AG04450 (cell line): ENCODE measurements around the gene PPP1R15A. TPM values are rescaled to one million over a fixed set of nuclear protein-coding genes. Genes with fewer than 3 reads are reported as not detected.
"Not testable (repeated sequence)": the region's sequence is repeated elsewhere in the genome, so short reads cannot be mapped to it uniquely, and the experiment has no call there.

ENCODE experiments used
- CTCF ChIA-PET: fragments of 300-600, 350-600 bp; formaldehyde crosslinking; extraction: SDS; loops from one replicate; lab custom pipeline; 2022; ENCODE audit warnings: antibody characterized with exemption, inconsistent platforms; lab: Charles Lee
- POLR2A ChIA-PET: fragments of 350-600 bp; formaldehyde crosslinking; extraction: SDS; loops from one replicate; lab custom pipeline; 2021; ENCODE audit warnings: antibody characterized with exemption, inconsistent platforms; lab: Yijun Ruan, JAX
- DNase-seq: peaks from one replicate; pipeline ENCODE4 v3.0.0-alpha.2; 2011; ENCODE audit warnings: low read depth, low spot score
- H3K27ac ChIP-seq: one replicate; pipeline ENCODE4 v1.5.1; 2012; ENCODE audit warnings: low read depth, low read length, control low read depth
- H3K27me3 ChIP-seq: one replicate; pipeline ENCODE4 v1.6.0; 2012; ENCODE audit warnings: low read length; ENCODE audit not compliant: control insufficient read depth, insufficient read depth
- H3K4me3 ChIP-seq: 2 replicates; pipeline ENCODE4 v1.5.1; 2011; ENCODE audit warnings: mild to moderate bottlenecking, low read depth, low read length, control low read depth
- H3K9me3 ChIP-seq: 2 replicates; pipeline ENCODE4 v1.5.1; 2012; ENCODE audit warnings: low read length; ENCODE audit not compliant: control insufficient read depth, insufficient read depth
- CTCF ChIP-seq: IDR thresholded peaks from 2 replicates; pipeline ENCODE4 v1.5.1; 2011; ENCODE audit warnings: low read depth, low read length, control low read depth, inconsistent platforms
- polyA plus RNA-seq: library from polyadenylated mRNA; depleted of rRNA; stranded (reverse); fragments of >200 nt; gene quantifications from 2 replicates; pipeline ENCODE4 v1.2.3, GENCODE V29; 2011

PPP1R15A gene
- polyA plus RNA-seq, 1 experiment: 36.5 TPM

GRCh38 chr19:48918801-48919247 lies 46.6 kb downstream of the PPP1R15A start:
- H3K9me3 ChIP-seq: no peaks in the 10 kb centered on the region
- DNase-seq: no peak
- ChIA-PET CTCF (no interaction called here), POLR2A (interaction anchor here (0.6 to 1.5 kb wide), 4 partner anchors 40 to 50 kb away, joined by 3 to 4 read pairs (median 3); partner anchors contain the start of genes FTL and PPP1R15A)
- TF ChIP-seq CTCF: no peak
- H3K4me3 ChIP-seq: no peak overlapping the region
- no peak overlapping the region for H3K27ac ChIP-seq
- H3K27me3 ChIP-seq: no peaks in the 10 kb centered on the region

- CTCF ChIA-PET, H3K27ac ChIP-seq, H3K27me3 ChIP-seq, H3K9me3 ChIP-seq, H3K4me3 ChIP-seq, DNase-seq: not testable (repeated sequence)
- POLR2A ChIA-PET: interaction anchor here (0.6 to 1.5 kb wide), 5 partner anchors 41 to 49 kb away, joined by 3 to 4 read pairs (median 3); partner anchors contain the start of genes FTL and PPP1R15A
Measured at GRCh38 chr19:48919271-48919670, 47.0 kb downstream of the PPP1R15A start.

- no peak overlapping the region for H3K27ac ChIP-seq
- H3K9me3 ChIP-seq: no peaks in the 10 kb centered on the region
- ChIA-PET CTCF (no interaction called here), POLR2A (no interaction called here)
- no peak for TF ChIP-seq CTCF
- H3K27me3 ChIP-seq: no peaks in the 10 kb centered on the region
- no peak for DNase-seq
- no peak overlapping the region for H3K4me3 ChIP-seq
Measured at GRCh38 chr19:48920949-48921348, 48.7 kb downstream of the PPP1R15A start.

- DNase-seq: no peak
- Histone ChIP-seq H3K9me3 (no peaks in the 10 kb centered on the region), H3K4me3 (no peak overlapping the region), H3K27ac (no peak overlapping the region), H3K27me3 (no peaks in the 10 kb centered on the region)
- ChIA-PET POLR2A (no interaction called here), CTCF (no interaction called here)
- no peak for TF ChIP-seq CTCF
Measured at GRCh38 chr19:48921721-48922500, 49.7 kb downstream of the PPP1R15A start.

- TF ChIP-seq CTCF: no peak
- H3K27me3 ChIP-seq: no peaks in the 10 kb centered on the region
- H3K4me3 ChIP-seq: no peak overlapping the region
- H3K27ac ChIP-seq: no peak overlapping the region
- ChIA-PET CTCF (no interaction called here), POLR2A (no interaction called here)
- no peak for DNase-seq
- no peaks in the 10 kb centered on the region for H3K9me3 ChIP-seq
Measured at GRCh38 chr19:48922548-48923490, 50.6 kb downstream of the PPP1R15A start.
